Right cardiac atrium (tissue), 5 donors: ENCODE data around the gene MRPL11. TPM values are rescaled to one million over a fixed set of nuclear protein-coding genes. Genes with fewer than 3 reads are reported as not detected.

ENCODE experiments used
- ATAC-seq, 2 donors: fragments of 200-7000 bp; cut with Tn5 transposase; one replicate each; pipeline versions ENCODE4 v1.8.0 to v1.9.1; 2020; ENCODE audit warnings: moderate library complexity in 2 of 2, mild to moderate bottlenecking in 1 of 2
- DNase-seq, 3 donors: peaks; one replicate each; pipeline ENCODE4 v3.0.0-alpha.2; 2020
- H3K27ac ChIP-seq: one replicate; pipeline ENCODE4 v1.5.1; 2013; ENCODE audit warnings: mild to moderate bottlenecking, low read length, control low read depth, moderate library complexity
- H3K27me3 ChIP-seq: one replicate; pipeline ENCODE4 v1.6.1; 2013; ENCODE audit not compliant: control insufficient read depth, insufficient read depth
- H3K4me1 ChIP-seq: one replicate; pipeline ENCODE4 v1.6.1; 2013; ENCODE audit warnings: low read length; ENCODE audit not compliant: control insufficient read depth, insufficient read depth
- H3K4me3 ChIP-seq: one replicate; pipeline ENCODE4 v1.5.1; 2013; ENCODE audit warnings: low read length, control low read depth
- H3K9me3 ChIP-seq: one replicate; pipeline ENCODE4 v1.6.1; 2013; ENCODE audit warnings: low read length; ENCODE audit not compliant: control insufficient read depth
- WGBS: extraction: QIAGEN DNeasy Blood & Tissue Kit; methylation state at CpG from one replicate; pipeline ENCODE4 v1.1.7; 2013; 5-methylcytosine and 5-hydroxymethylcytosine counted together
- intact Hi-C, 4 donors: fragments of 100-400 bp; cut with DNase I; formaldehyde crosslinking; loops; one replicate each; pipeline versions ENCODE4 v1.11.0 to v1.14.0; 2022 to 2023
- polyA plus RNA-seq: library from polyadenylated mRNA; stranded (reverse); fragments of 200-250 nt; gene quantifications from one replicate; pipeline ENCODE4 v1.2.3, GENCODE V29; 2013
- total RNA-seq, 4 donors: library from RNA; stranded (reverse); fragmentation: NEBNext Ultra II Directional; extraction: Animal tissue kit (Norgen Biotek cat#: 25700); gene quantifications; one replicate each; pipeline ENCODE4 v1.2.1, GENCODE V29; 2021
- donor health status: healthy with polysubstance abuse.
- donor health status: DM: no; HTN: yes; CAD: no.
- donor health status: DM: no; HTN: no; CAD: no.
- donor health status: DM: no; HTN: yes; CAD: no; lungs with severe emphysema.
- donor health status: DM: yes; HTN: yes; CAD: no.

MRPL11 gene
- total and polyA plus RNA-seq, 5 donors = 47.5 to 62.6 (median 51.9) TPM

- Histone ChIP-seq H3K4me1 (peaks cover 2% of the 10 kb centered on the region), H3K27ac (no peak overlapping the region), H3K27me3 (no peaks in the 10 kb centered on the region), H3K4me3 (no peak overlapping the region), H3K9me3 (no peaks in the 10 kb centered on the region)
- DNase-seq = peak in 1 of 3 donors; percentile 57
- intact Hi-C loops = no loop called here
- WGBS = 93% methylated on average over 44 of the region's 44 CpGs
- ATAC-seq = no peak
These were observed 36.9 kb upstream of the MRPL11 start for GRCh38 chr11:66475349-66476172.

- intact Hi-C loops = no loop called here
- DNase-seq = no peak
- 89% methylated on average over 20 of the region's 20 CpGs for WGBS
- Histone ChIP-seq H3K4me1 (peaks cover 1% of the 10 kb centered on the region), H3K27ac (no peak overlapping the region), H3K27me3 (no peaks in the 10 kb centered on the region), H3K4me3 (no peak overlapping the region), H3K9me3 (no peaks in the 10 kb centered on the region)
- ATAC-seq = no peak
These were observed 35.2 kb upstream of the MRPL11 start for GRCh38 chr11:66473608-66474515.

DNA sequence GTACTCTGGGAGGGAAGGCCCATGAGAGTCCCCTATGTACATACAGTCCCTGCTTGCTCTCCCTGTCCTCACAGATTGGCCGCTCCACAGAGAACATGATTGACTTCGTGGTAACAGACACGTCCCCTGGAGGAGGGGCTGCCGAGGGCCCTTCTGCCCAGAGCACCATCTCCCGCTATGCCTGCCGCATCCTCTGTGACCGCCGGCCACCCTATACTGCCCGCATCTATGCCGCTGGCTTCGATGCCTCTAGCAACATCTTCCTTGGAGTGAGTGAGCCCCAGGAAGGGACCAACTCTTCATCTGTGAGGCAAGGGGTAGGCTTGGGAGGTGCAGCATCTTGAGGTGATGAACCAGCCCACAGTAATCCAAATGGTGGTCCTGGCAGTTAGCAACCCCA is 34.5 kb upstream of the MRPL11 start:
- 93% methylated on average over 11 of the region's 11 CpGs for WGBS

GRCh38 chr11:66472054-66472453 is 33.4 kb upstream of the MRPL11 start:
- Histone ChIP-seq H3K9me3 (no peaks in the 10 kb centered on the region), H3K4me1 (peaks cover 6% of the 10 kb centered on the region), H3K4me3 (no peak overlapping the region), H3K27me3 (no peaks in the 10 kb centered on the region), H3K27ac (no peak overlapping the region)
- intact Hi-C loops = no loop called here
- ATAC-seq (no peak), DNase-seq (no peak)
- 88% methylated on average over 9 of the region's 9 CpGs for WGBS

More for the DNA sequence above, 34.5 kb upstream of the MRPL11 start:
- Histone ChIP-seq H3K4me1 (no peaks in the 10 kb centered on the region), H3K9me3 (no peaks in the 10 kb centered on the region), H3K27me3 (no peaks in the 10 kb centered on the region), H3K4me3 (no peak overlapping the region), H3K27ac (no peak overlapping the region)
- no peak for DNase-seq
- intact Hi-C loops = no loop called here
- ATAC-seq = no peak

GRCh38 chr11:66471142-66471541 is 32.5 kb upstream of the MRPL11 start:
- Histone ChIP-seq H3K27me3 (no peaks in the 10 kb centered on the region), H3K27ac (no peak overlapping the region), H3K9me3 (no peaks in the 10 kb centered on the region), H3K4me3 (no peak overlapping the region), H3K4me1 (peaks cover 6% of the 10 kb centered on the region)
- WGBS = 96% methylated on average over 16 of the region's 16 CpGs
- DNase-seq (peak in 1 of 3 donors; percentile 59), ATAC-seq (no peak)
- intact Hi-C loops = no loop called here

GRCh38 chr11:66470015-66470414 is 31.4 kb upstream of the MRPL11 start:
- H3K27me3 ChIP-seq = no peaks in the 10 kb centered on the region
- no peaks in the 10 kb centered on the region for H3K9me3 ChIP-seq
- H3K4me1 ChIP-seq = peaks cover 6% of the 10 kb centered on the region
- ATAC-seq (no peak), DNase-seq (no peak)
- WGBS = 72% methylated on average over 3 of the region's 3 CpGs
- no peak overlapping the region for H3K27ac ChIP-seq
- no peak overlapping the region for H3K4me3 ChIP-seq
- intact Hi-C loops = no loop called here

GRCh38 chr11:66469441-66469840 is 30.8 kb upstream of the MRPL11 start:
- intact Hi-C loops = no loop called here
- DNase-seq = no peak
- no peak overlapping the region for H3K27ac ChIP-seq
- no peaks in the 10 kb centered on the region for H3K9me3 ChIP-seq
- peaks cover 6% of the 10 kb centered on the region for H3K4me1 ChIP-seq
- no peak for ATAC-seq
- H3K27me3 ChIP-seq = no peaks in the 10 kb centered on the region
- H3K4me3 ChIP-seq = no peak overlapping the region
- 89% methylated on average over 1 of the region's 1 CpG for WGBS

DNA sequence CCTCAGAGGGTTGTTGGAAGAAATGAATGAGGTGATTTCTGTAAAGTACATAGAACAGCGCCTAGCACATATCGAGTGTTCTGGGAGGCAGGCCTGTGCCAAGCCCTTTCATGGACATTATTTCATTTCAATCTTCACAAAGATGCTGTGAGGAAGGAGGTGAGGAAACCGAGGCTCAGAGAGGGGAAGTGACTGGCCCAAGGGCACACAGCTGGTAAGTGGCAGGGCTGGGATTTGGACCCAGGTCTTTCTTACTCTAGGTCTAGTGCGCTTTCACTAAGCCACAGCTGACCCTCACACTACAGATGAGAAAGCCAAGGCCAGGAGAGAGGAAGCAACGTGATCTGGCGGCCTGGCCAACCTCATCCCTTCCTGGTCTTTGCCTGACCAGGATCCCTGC is 30.0 kb upstream of the MRPL11 start:
- Histone ChIP-seq H3K4me3 (no peak overlapping the region), H3K9me3 (no peaks in the 10 kb centered on the region), H3K4me1 (peaks cover 6% of the 10 kb centered on the region), H3K27me3 (no peaks in the 10 kb centered on the region), H3K27ac (no peak overlapping the region)
- intact Hi-C loops = no loop called here
- no peak for DNase-seq
- WGBS = 92% methylated on average over 6 of the region's 6 CpGs
- ATAC-seq = no peak

DNA sequence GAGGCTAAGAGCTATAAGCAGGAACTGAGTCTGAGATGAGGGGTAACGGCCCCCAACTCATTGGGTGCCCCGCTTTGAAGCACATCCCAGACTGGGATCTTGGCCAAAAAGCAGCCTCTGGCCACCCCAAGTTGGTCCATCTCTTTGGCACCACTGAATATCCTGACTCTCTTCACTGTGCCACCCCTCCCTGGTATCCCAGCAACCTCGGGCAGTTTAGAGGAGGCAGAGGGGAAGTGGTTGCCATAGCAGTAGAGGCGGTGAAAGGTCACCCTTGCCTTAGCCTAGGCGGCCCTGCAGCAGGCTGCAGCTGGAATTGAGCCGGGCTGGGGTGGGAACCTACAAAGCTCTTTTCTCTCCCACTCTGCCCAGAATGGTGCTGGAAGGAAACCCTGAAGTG is 29.1 kb upstream of the MRPL11 start:
- peak overlapping the region; percentile 94 for H3K4me3 ChIP-seq
- peaks cover 6% of the 10 kb centered on the region for H3K4me1 ChIP-seq
- intact Hi-C loops = no loop called here
- no peaks in the 10 kb centered on the region for H3K9me3 ChIP-seq
- ATAC-seq (peak in 1 of 2 donors; percentile 50), DNase-seq (peak; percentile 55 to 72 (median 71))
- H3K27me3 ChIP-seq = no peaks in the 10 kb centered on the region
- WGBS = 49% methylated on average over 6 of the region's 6 CpGs
- H3K27ac ChIP-seq = no peak overlapping the region

- intact Hi-C loops = no loop called here
- Histone ChIP-seq H3K4me1 (peaks cover 6% of the 10 kb centered on the region), H3K27ac (no peak overlapping the region), H3K4me3 (peak overlapping the region; percentile 94), H3K9me3 (no peaks in the 10 kb centered on the region), H3K27me3 (no peaks in the 10 kb centered on the region)
- 2% methylated on average over 71 of the region's 72 CpGs for WGBS
- DNase-seq (peak in 2 of 3 donors; percentile 52 to 80), ATAC-seq (peak; percentile 9 to 17)
These were observed 28.5 kb upstream of the MRPL11 start for GRCh38 chr11:66467034-66467659.
